IMR-90 (cell line): ENCODE measurements around the gene ZFYVE28. TPM values are rescaled to one million over a fixed set of nuclear protein-coding genes. Genes with fewer than 3 reads are reported as not detected.

ENCODE experiments used
- ATAC-seq: fragments of 200-7000 bp; cut with Tn5 transposase; 2 replicates; pipeline ENCODE4 v1.9.1; 2020; ENCODE audit warnings: low read depth, mild to moderate bottlenecking, moderate library complexity
- BruUV-seq: library from RNA; stranded (reverse); fragments of 400-500 nt; replicated peaks from 2 replicates; lab custom pipeline; 2021; lab: Mats Ljungman, UMichigan
- CTCF ChIA-PET: fragments of 300-600 bp; formaldehyde crosslinking; extraction: SDS; loops from one replicate; lab custom pipeline; 2021; ENCODE audit warnings: antibody characterized with exemption; lab: Yijun Ruan, JAX
- POLR2A ChIA-PET: fragments of 300-600 bp; sonication (Branson Sonifier 250); formaldehyde crosslinking; loops from one replicate; lab custom pipeline; 2022; ENCODE audit warnings: antibody characterized with exemption; ENCODE audit not compliant: unreplicated experiment; lab: Charles Lee
- DNase-seq: peaks from one replicate; pipeline ENCODE4 v3.0.0; 2013
- H2AFZ ChIP-seq: replicated peaks from 2 replicates; pipeline ENCODE3; 2013; ENCODE audit warnings: low read length, mild to moderate bottlenecking; ENCODE audit not compliant: poor library complexity
- H2AK5ac ChIP-seq: 2 replicates; pipeline ENCODE4 v1.6.1; 2013; ENCODE audit warnings: low read depth, low read length, inconsistent platforms
- H2AK9ac ChIP-seq: replicated peaks from 2 replicates; pipeline ENCODE3; 2013; ENCODE audit warnings: mild to moderate bottlenecking, low read depth, low read length, moderate library complexity; ENCODE audit not compliant: poor library complexity
- H2BK120ac ChIP-seq: 2 replicates; pipeline ENCODE4 v1.6.1; 2013; ENCODE audit warnings: low read depth, low read length, inconsistent platforms
- H2BK15ac ChIP-seq: 3 replicates; pipeline ENCODE4 v1.6.1; 2013; ENCODE audit warnings: low read depth, low read length, inconsistent platforms
- H2BK20ac ChIP-seq: 2 replicates; pipeline ENCODE4 v1.6.1; 2013; ENCODE audit warnings: low read depth, mild to moderate bottlenecking, inconsistent platforms, low read length, moderate library complexity
- H2BK5ac ChIP-seq: 2 replicates; pipeline ENCODE4 v1.6.1; 2013; ENCODE audit warnings: mild to moderate bottlenecking, low read depth, low read length, inconsistent platforms; ENCODE audit not compliant: poor library complexity, severe bottlenecking
- H3K14ac ChIP-seq: replicated peaks from 2 replicates; pipeline ENCODE4 v1.6.1; 2013; ENCODE audit warnings: low read depth, low read length, inconsistent platforms
- H3K18ac ChIP-seq: 2 replicates; pipeline ENCODE4 v1.6.1; 2013; ENCODE audit warnings: low read depth, low read length, control low read depth
- H3K23ac ChIP-seq: 2 replicates; pipeline ENCODE4 v1.6.1; 2013; ENCODE audit warnings: low read depth, low read length, inconsistent platforms
- H3K27ac ChIP-seq: 2 replicates; pipeline ENCODE4 v1.5.1; 2013; ENCODE audit warnings: mild to moderate bottlenecking, control low read depth, low read length; ENCODE audit not compliant: insufficient read depth
- H3K27me3 ChIP-seq: 2 replicates; pipeline ENCODE4 v1.6.1; 2013; ENCODE audit warnings: low read length; ENCODE audit not compliant: control insufficient read depth, insufficient read depth
- H3K36me3 ChIP-seq: 2 replicates; pipeline ENCODE4 v1.6.1; 2013; ENCODE audit warnings: low read length, mixed read lengths; ENCODE audit not compliant: control insufficient read depth, insufficient read depth
- H3K4ac ChIP-seq: 2 replicates; pipeline ENCODE4 v1.6.1; 2013; ENCODE audit warnings: low read depth, low read length, inconsistent platforms
- H3K4me1 ChIP-seq: 2 replicates; pipeline ENCODE4 v1.6.1; 2013; ENCODE audit warnings: low read length, mixed read lengths; ENCODE audit not compliant: control insufficient read depth, insufficient read depth
- H3K4me2 ChIP-seq: 2 replicates; pipeline ENCODE4 v1.6.1; 2013; ENCODE audit warnings: low read depth, mild to moderate bottlenecking, control low read depth, low read length, moderate library complexity
- H3K4me3 ChIP-seq: 2 replicates; pipeline ENCODE4 v1.5.1; 2013; ENCODE audit warnings: low read depth, mild to moderate bottlenecking, control low read depth, low read length, moderate library complexity; ENCODE audit not compliant: insufficient read depth
- H3K56ac ChIP-seq: 2 replicates; pipeline ENCODE4 v1.6.1; 2013; ENCODE audit warnings: low read length, inconsistent platforms; ENCODE audit not compliant: insufficient read depth; ENCODE audit errors: extremely low read depth
- H3K79me1 ChIP-seq, 2 experiments: 2 replicates each; pipeline ENCODE4 v1.6.1; 2013; ENCODE audit warnings: low read length in 2 of 2, inconsistent platforms in 1 of 2, low read depth in 1 of 2
- H3K9ac ChIP-seq: 2 replicates; pipeline ENCODE4 v1.6.1; 2013; ENCODE audit warnings: low read depth, low read length, control low read depth
- H3K9me1 ChIP-seq: 2 replicates; pipeline ENCODE4 v1.6.1; 2013; ENCODE audit warnings: low read length, inconsistent platforms; ENCODE audit not compliant: insufficient read depth
- H3K9me3 ChIP-seq: 2 replicates; pipeline ENCODE4 v1.6.1; 2013; ENCODE audit warnings: low read length; ENCODE audit not compliant: control insufficient read depth, insufficient read depth
- H4K20me1 ChIP-seq: 2 replicates; pipeline ENCODE4 v1.6.1; 2013; ENCODE audit warnings: low read length, inconsistent platforms; ENCODE audit not compliant: insufficient read depth
- H4K5ac ChIP-seq: 2 replicates; pipeline ENCODE4 v1.6.1; 2013; ENCODE audit warnings: mild to moderate bottlenecking, low read depth, low read length, control low read depth
- H4K8ac ChIP-seq, 2 experiments: 2 replicates each; pipeline ENCODE4 v1.6.1; 2013; ENCODE audit warnings: low read depth in 2 of 2, low read length in 2 of 2, control low read depth in 1 of 2, inconsistent platforms in 1 of 2
- H4K91ac ChIP-seq: 2 replicates; pipeline ENCODE4 v1.6.1; 2013; ENCODE audit warnings: low read depth, low read length, inconsistent platforms; ENCODE audit not compliant: insufficient read depth
- BHLHE40 ChIP-seq: fragments of 150-350 bp; IDR thresholded peaks from 2 replicates; pipeline ENCODE4 v1.6.1; 2016; ENCODE audit warnings: mild to moderate bottlenecking, low read depth, low read length
- CEBPB ChIP-seq: IDR thresholded peaks from 2 replicates; pipeline ENCODE4 v1.6.1; 2012; ENCODE audit warnings: low read depth, low read length, improper control_type of control experiment
- CHD1 ChIP-seq: IDR thresholded peaks from 2 replicates; pipeline ENCODE4 v1.6.1; 2012; ENCODE audit warnings: low read depth, low read length, improper control_type of control experiment
- FOS ChIP-seq: fragments of 150-350 bp; IDR thresholded peaks from 2 replicates; pipeline ENCODE4 v1.6.1; 2016; ENCODE audit warnings: low read depth, low read length
- MAFK ChIP-seq: IDR thresholded peaks from 2 replicates; pipeline ENCODE4 v1.6.1; 2012; ENCODE audit warnings: low read depth, low read length, improper control_type of control experiment
- MAZ ChIP-seq: IDR thresholded peaks from 2 replicates; pipeline ENCODE4 v1.6.1; 2012; ENCODE audit warnings: low read depth, mild to moderate bottlenecking, low read length, improper control_type of control experiment, moderate library complexity, borderline replicate concordance
- MXI1 ChIP-seq: IDR thresholded peaks from 2 replicates; pipeline ENCODE4 v1.6.1; 2012; ENCODE audit warnings: low read depth, mild to moderate bottlenecking, low read length, moderate library complexity, borderline replicate concordance
- POLR2A ChIP-seq: IDR thresholded peaks from 2 replicates; pipeline ENCODE4 v1.6.1; 2012; ENCODE audit warnings: mild to moderate bottlenecking, low read depth, low read length
- RAD21 ChIP-seq: IDR thresholded peaks from 2 replicates; pipeline ENCODE4 v1.6.1; 2012; ENCODE audit warnings: low read length, improper control_type of control experiment
- RCOR1 ChIP-seq: IDR thresholded peaks from 2 replicates; pipeline ENCODE4 v1.6.1; 2012; ENCODE audit warnings: mild to moderate bottlenecking, low read length, improper control_type of control experiment; ENCODE audit not compliant: insufficient replicate concordance
- RFX5 ChIP-seq: IDR thresholded peaks from 2 replicates; pipeline ENCODE4 v1.8.0; 2012; ENCODE audit warnings: low read depth, mild to moderate bottlenecking, low read length, moderate library complexity
- USF2 ChIP-seq: fragments of 150-350 bp; IDR thresholded peaks from 2 replicates; pipeline ENCODE4 v1.6.1; 2017; ENCODE audit warnings: mild to moderate bottlenecking, antibody characterized with exemption, low read length, low read depth
- WGBS, 2 experiments: methylation state at CpG; one replicate each; pipeline versions ENCODE4 v1.1.5 to v1.1.7; 2013; ENCODE audit warnings: missing lambda C conversion rate in 2 of 2; ENCODE audit not compliant: insufficient read length in 1 of 2; ENCODE audit errors: extremely low coverage in 2 of 2; 5-methylcytosine and 5-hydroxymethylcytosine counted together
- dilution Hi-C: fragments of 300-500 bp; cut with HindIII; formaldehyde crosslinking; loops from one replicate; pipeline ENCODE4 v1.14.3; 2018; ENCODE audit warnings: low sequenced_read_pairs; ENCODE audit not compliant: unreplicated experiment
- in situ Hi-C: fragments of 300-500 bp; cut with MboI; formaldehyde crosslinking; loops from 3 replicates; pipeline ENCODE4 v1.14.3; 2019; ENCODE audit warnings: low sequenced_read_pairs, inconsistent platforms, mixed read lengths
- intact Hi-C: fragments of 100-400 bp; cut with micrococcal nuclease; formaldehyde crosslinking; loops from 2 replicates; pipeline ENCODE4 v1.10.0; 2022
- polyA plus RNA-seq, 3 experiments: library from polyadenylated mRNA; depleted of rRNA; stranded (reverse); fragments of >200 nt; gene quantifications; 2 replicates each; pipeline ENCODE4 v1.2.3, GENCODE V29; 2012; ENCODE audit warnings: low replicate concordance in 1 of 3
- total RNA-seq: library from RNA; depleted of rRNA; stranded (reverse); fragments of >200 nt; gene quantifications from 2 replicates; pipeline ENCODE4 v1.2.3, GENCODE V29; 2012
- TF ChIP-seq, protein P1 (sequence below): fragments of 150-350 bp; IDR thresholded peaks from 2 replicates; pipeline ENCODE4 v1.6.1; 2016; ENCODE audit warnings: low read depth, mild to moderate bottlenecking, low read length, moderate library complexity, borderline replicate concordance

The ZFYVE28 gene
- total and polyA plus RNA-seq, 2 of the 4 experiments (the other 2 are of a cell fraction) = 0.36 to 1.2 TPM

DNA sequence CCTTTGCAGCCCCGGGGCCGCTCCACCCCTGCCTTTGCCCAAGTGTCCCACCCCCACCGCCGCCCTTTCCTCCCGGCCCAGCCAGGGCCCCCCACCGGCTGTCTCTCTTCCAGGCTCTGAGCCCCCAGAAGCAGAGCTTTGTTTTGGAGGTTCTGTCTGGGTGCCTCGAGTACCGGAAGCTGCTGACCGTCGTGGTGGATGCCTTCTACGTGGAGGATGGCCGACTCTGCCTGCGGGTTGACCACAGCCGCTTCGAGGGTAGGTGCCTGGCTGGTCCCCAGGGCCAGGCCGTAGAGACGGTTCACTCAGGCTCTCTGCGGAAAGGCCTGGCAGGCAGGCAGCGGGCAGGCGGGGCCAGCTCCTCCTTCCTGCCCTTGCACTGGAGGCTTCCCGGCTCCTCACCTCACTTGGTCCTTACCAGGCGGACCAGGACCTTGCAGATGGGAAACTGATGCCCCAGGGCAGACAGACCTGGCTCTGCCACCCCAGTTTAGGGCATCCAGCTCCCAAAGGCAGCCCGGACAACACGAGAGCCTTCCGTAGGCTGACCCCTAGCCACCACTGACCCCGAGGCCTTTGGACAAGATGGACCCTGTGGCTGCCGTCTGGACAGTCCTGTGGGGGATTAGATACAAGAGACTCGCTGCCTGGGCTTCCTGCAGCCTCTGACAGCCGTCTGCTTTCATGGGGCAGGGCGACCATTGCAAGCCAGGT lies 18.5 kb upstream of the ZFYVE28 start (continued):
- no peak for TF ChIP-seq BHLHE40

GRCh38 chr4:2436301-2436700 lies 17.9 kb upstream of the ZFYVE28 start:
- POLR2A ChIA-PET = no interaction called here
- no peaks in the 10 kb centered on the region for H4K20me1 ChIP-seq
- no peak overlapping the region for H3K4me2 ChIP-seq
- in situ Hi-C loops (no loop called here), intact Hi-C loops (no loop called here), dilution Hi-C loops (no loop called here)
- no peak overlapping the region for H3K27ac ChIP-seq
- 58% methylated on average over 8 of the region's 10 CpGs; no CpG with 5 or more reads in 1 of the 2 experiments for WGBS, 2 experiments
- no TSS peak for BruUV-seq
- H3K9me1 ChIP-seq = 0 out of 2 replicates have a peak, but pooled peaks cover 3% of the 10 kb centered on the region
- no peak overlapping the region for H4K91ac ChIP-seq
- H3K4me1 ChIP-seq = peaks cover 7% of the 10 kb centered on the region
- no peaks in the 10 kb centered on the region for H3K9me3 ChIP-seq
- H4K5ac ChIP-seq = no peak overlapping the region
- H4K8ac ChIP-seq = no peak overlapping the region
- H3K18ac ChIP-seq = no peak overlapping the region
- H2BK20ac ChIP-seq = no peak overlapping the region
- DNase-seq (no peak), ATAC-seq (no peak)
- H3K4me3 ChIP-seq = no peak overlapping the region
- H2BK15ac ChIP-seq = no peak overlapping the region
- no peak overlapping the region for H2BK5ac ChIP-seq
- H2BK120ac ChIP-seq = no peak overlapping the region
- no peak overlapping the region for H3K4ac ChIP-seq
- CTCF ChIA-PET = interaction anchor here (0.7 to 1.0 kb wide), 2 partner anchors 9 to 506 kb away, joined by 3 read pairs; no protein-coding TSS in a partner anchor
- no peak overlapping the region for H3K56ac ChIP-seq
- H2AK5ac ChIP-seq = no peak overlapping the region
- no peaks in the 10 kb centered on the region for H3K36me3 ChIP-seq
- no peaks in the 10 kb centered on the region for H3K79me1 ChIP-seq
- H3K27me3 ChIP-seq = peaks cover 2% of the 10 kb centered on the region; the same call in 1 of the 2 replicates
- H3K9ac ChIP-seq = no peak overlapping the region
- no peak overlapping the region for H3K23ac ChIP-seq
- no peak overlapping the region for H2AK9ac ChIP-seq
- H2AFZ ChIP-seq = no peak overlapping the region
- H3K14ac ChIP-seq = no peak overlapping the region
- TF ChIP-seq MAZ (no peak), USF2 (no peak), MXI1 (no peak), RAD21 (no peak), CEBPB (no peak), BHLHE40 (no peak), RFX5 (no peak), RCOR1 (no peak), FOS (no peak), MAFK (no peak), POLR2A (no peak), CHD1 (no peak)
- TF ChIP-seq, protein P1, sequence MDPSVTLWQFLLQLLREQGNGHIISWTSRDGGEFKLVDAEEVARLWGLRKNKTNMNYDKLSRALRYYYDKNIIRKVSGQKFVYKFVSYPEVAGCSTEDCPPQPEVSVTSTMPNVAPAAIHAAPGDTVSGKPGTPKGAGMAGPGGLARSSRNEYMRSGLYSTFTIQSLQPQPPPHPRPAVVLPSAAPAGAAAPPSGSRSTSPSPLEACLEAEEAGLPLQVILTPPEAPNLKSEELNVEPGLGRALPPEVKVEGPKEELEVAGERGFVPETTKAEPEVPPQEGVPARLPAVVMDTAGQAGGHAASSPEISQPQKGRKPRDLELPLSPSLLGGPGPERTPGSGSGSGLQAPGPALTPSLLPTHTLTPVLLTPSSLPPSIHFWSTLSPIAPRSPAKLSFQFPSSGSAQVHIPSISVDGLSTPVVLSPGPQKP = no peak
